A549 treated with DMSO at 1 μM for 4 hours (cell line): ENCODE measurements around the gene UBB. TPM values are rescaled to one million over a fixed set of nuclear protein-coding genes. Genes with fewer than 3 reads are reported as not detected.

ENCODE experiments used
- total RNA-seq: library from RNA; stranded (reverse); fragments of 200-300 nt; extraction: Qiagen RNA extraction; gene quantifications from 5 replicates; pipeline ENCODE4 v1.2.3, GENCODE V29; 2022; ENCODE audit warnings: low read depth

UBB gene
- total RNA-seq: 2,301 to 2,456 TPM (median 2,388 TPM) in 5 replicates

GRCh38 chr17:16380640-16381495, at the start of gene UBB:
TSS of gene UBB (plus strand) at chr17:16381091. CDS start at chr17:16381908, 817 bp downstream.

GRCh38 chr17:16353317-16354174, 27.3 kb upstream of the UBB start, which contains the start of gene CENPV:
TSS of gene CENPV (minus strand) at chr17:16353469. CDS start at chr17:16353436, 33 bp downstream.

GRCh38 chr17:16415031-16415924, 34.4 kb downstream of the UBB start, which contains the start of gene TRPV2:
TSS of gene TRPV2 (plus strand) at chr17:16415571. CDS start at chr17:16417669, 2,098 bp downstream.

Other genes starting within 250 kb of the UBB start
- 64.2 to 96.8 TPM (median 85.5 TPM) in 5 replicates for gene NCOR1, start 165.6 kb upstream of the UBB start, total RNA-seq
- gene PIGL, start 163.9 kb upstream of the UBB start, total RNA-seq: 15.6 to 24.2 TPM (median 16.7 TPM) in 5 replicates
- gene CENPV, start 27.6 kb upstream of the UBB start, total RNA-seq: 155 to 165 TPM (median 159 TPM) in 5 replicates
- gene TRPV2, start 34.5 kb downstream of the UBB start, total RNA-seq: 0.45 to 0.95 TPM (median 0.64 TPM) in 5 replicates
- 0.89 to 1.3 TPM (median 1.1 TPM) in 5 replicates for gene LRRC75A, start 111.1 kb downstream of the UBB start, total RNA-seq
- 12.3 to 18.9 TPM (median 14.4 TPM) in 5 replicates for gene ZNF287, start 188.1 kb downstream of the UBB start, total RNA-seq